SK-N-MC (cell line): ENCODE results near the gene TTLL13.
"Not testable (repeated sequence)": the region's sequence is repeated elsewhere in the genome, so short reads cannot be mapped to it uniquely, and the experiment has no call there.

ENCODE experiments used
- DNase-seq: peaks from one replicate; pipeline ENCODE4 v3.0.0-alpha.2; 2011; ENCODE audit warnings: low read depth, low spot score
- H3K27ac ChIP-seq: fragments of 200-600 bp; sonication (generic); 2 replicates; pipeline ENCODE4 v1.5.1; 2016; ENCODE audit warnings: mixed run types
- H3K36me3 ChIP-seq: fragments of 200-600 bp; sonication (generic); 2 replicates; pipeline ENCODE4 v1.6.1; 2017; ENCODE audit warnings: antibody characterized with exemption, low read length, mixed read lengths; ENCODE audit not compliant: insufficient read depth
- H3K4me3 ChIP-seq: fragments of 200-600 bp; sonication (generic); 2 replicates; pipeline ENCODE4 v1.5.1; 2016
- H3K9ac ChIP-seq: fragments of 200-600 bp; sonication (generic); 2 replicates; pipeline ENCODE4 v1.8.0; 2017; ENCODE audit warnings: mixed run types, mixed read lengths; ENCODE audit not compliant: insufficient read length
- H3K9me3 ChIP-seq: fragments of 200-600 bp; sonication (generic); 2 replicates; pipeline ENCODE4 v1.6.1; 2017; ENCODE audit warnings: low read depth, mild to moderate bottlenecking, antibody characterized with exemption, low read length, moderate library complexity, mixed read lengths
- EZH2 ChIP-seq: fragments of 200-600 bp; sonication (generic); IDR thresholded peaks from one replicate; pipeline ENCODE4 v1.6.1; 2017; ENCODE audit warnings: antibody characterized with exemption
- FOXP2 ChIP-seq: optimal IDR thresholded peaks from 2 replicates; pipeline ENCODE3; 2011; ENCODE audit warnings: mild to moderate bottlenecking, moderate library complexity; ENCODE audit not compliant: insufficient read depth; ENCODE audit errors: extremely low read length, control extremely low read depth
- POLR2AphosphoS5 ChIP-seq: IDR thresholded peaks from 2 replicates; pipeline ENCODE4 v1.6.1; 2012; ENCODE audit warnings: mild to moderate bottlenecking, low read depth, low read length, borderline replicate concordance

Gene TTLL13

DNA sequence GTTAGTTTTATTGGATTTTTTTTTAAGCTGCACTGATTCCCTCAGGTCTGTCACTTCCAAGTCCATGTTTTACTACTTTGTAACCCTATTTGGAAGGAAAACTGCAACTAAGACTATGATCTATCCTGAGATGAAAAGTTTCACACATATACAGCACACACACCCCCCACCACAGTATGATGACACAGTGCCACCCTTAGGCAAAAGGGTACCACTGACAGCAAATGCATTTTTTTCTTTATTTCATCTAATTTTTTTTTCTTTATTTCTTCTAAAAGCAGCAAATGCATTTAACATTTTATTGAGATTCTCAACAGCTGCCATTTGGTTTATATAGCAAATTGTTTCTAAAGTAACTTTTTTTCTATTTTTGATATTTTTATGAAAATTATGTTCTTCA is 37.3 kb downstream of the TTLL13 start:
- no peak for DNase-seq
- H3K9me3 ChIP-seq = no peaks in the 10 kb centered on the region
- H3K9ac ChIP-seq = no peak overlapping the region
- no peak overlapping the region for H3K27ac ChIP-seq
- TF ChIP-seq POLR2AphosphoS5 = no peak
- no peak for TF ChIP-seq FOXP2
- TF ChIP-seq EZH2 = no peak
- no peaks in the 10 kb centered on the region for H3K36me3 ChIP-seq
- no peak overlapping the region for H3K4me3 ChIP-seq

GRCh38 chr15:90287101-90287500 is 37.7 kb downstream of the TTLL13 start:
- no peak for DNase-seq
- no peak overlapping the region for H3K4me3 ChIP-seq
- no peak overlapping the region for H3K27ac ChIP-seq
- H3K36me3 ChIP-seq = no peaks in the 10 kb centered on the region
- H3K9me3 ChIP-seq = no peaks in the 10 kb centered on the region
- TF ChIP-seq POLR2AphosphoS5 (no peak), EZH2 (no peak), FOXP2 (no peak)
- no peak overlapping the region for H3K9ac ChIP-seq

GRCh38 chr15:90287946-90288345 is 38.6 kb downstream of the TTLL13 start:
- Histone ChIP-seq H3K36me3 (no peaks in the 10 kb centered on the region), H3K4me3 (no peak overlapping the region), H3K9me3 (no peaks in the 10 kb centered on the region), H3K27ac (no peak overlapping the region), H3K9ac (no peak overlapping the region)
- no peak for TF ChIP-seq POLR2AphosphoS5
- no peak for TF ChIP-seq EZH2
- no peak for TF ChIP-seq FOXP2
- no peak for DNase-seq

GRCh38 chr15:90291679-90292356 is 42.5 kb downstream of the TTLL13 start:
- DNase-seq = no peak
- H3K9me3 ChIP-seq = no peaks in the 10 kb centered on the region
- TF ChIP-seq EZH2 (no peak), POLR2AphosphoS5 (no peak), FOXP2 (no peak)
- H3K4me3 ChIP-seq = no peak overlapping the region
- H3K9ac ChIP-seq = no peak overlapping the region
- H3K27ac ChIP-seq = no peak overlapping the region
- H3K36me3 ChIP-seq = no peaks in the 10 kb centered on the region

DNA sequence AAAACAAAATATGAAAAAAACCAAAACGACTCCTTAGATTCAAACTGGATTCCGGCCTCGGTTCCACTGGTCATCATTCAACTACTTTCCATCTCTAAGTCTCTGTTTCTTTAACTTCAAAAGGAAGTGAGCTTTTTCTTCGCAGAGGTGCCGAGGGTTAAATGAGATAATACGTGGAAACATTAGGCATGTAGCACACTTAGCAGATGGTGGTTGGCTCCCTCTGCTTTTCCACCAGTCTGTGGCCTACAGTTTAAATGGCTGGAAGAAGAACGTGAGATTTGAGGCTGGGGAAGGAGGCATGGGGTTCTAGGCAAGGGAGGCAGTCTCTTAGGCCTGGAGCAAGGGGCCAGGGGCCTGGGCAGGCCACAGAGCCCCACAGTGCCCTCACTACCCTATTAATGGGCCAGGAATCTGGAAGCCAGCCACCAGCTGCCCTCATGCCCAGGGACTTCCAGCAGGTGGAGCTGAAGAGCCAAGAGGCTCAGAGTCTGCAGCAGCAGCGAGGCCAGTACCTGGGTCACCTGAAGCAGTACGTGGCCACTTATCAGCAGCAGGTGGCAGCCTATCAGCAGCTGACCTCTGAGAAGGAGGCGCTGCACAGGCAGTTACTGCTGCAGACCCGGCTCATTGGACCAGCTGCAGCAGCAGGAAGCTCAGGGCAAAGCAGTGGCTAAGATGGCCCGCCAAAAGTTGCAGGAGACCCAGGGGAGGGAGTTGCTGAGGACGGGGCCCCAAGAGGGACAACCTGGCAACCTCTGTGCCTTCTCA is 43.9 kb downstream of the TTLL13 start:
- H3K36me3 ChIP-seq, H3K4me3 ChIP-seq, H3K9ac ChIP-seq, H3K9me3 ChIP-seq, DNase-seq, H3K27ac ChIP-seq: not testable (repeated sequence)

DNA sequence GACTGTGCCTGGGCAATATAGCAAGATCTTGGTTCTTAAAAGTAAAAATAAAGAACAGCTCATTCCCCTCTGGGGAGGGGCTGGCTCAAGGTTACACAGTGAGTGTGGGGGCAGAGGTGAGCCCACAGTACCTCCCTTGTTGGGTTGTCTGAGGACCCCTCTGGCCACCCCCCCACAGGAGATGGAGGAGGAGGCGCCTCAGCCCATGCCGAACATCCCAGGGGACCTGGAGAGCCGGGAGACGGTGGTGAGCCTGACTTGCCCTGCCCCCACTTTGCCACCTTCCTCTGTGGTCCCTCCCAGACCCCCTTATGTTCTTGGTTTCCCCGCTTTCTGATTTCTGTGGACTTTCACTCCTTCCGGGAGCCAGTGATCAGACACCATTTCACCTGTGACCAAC is 44.8 kb downstream of the TTLL13 start:
- H3K4me3 ChIP-seq = no peak overlapping the region
- H3K36me3 ChIP-seq = no peaks in the 10 kb centered on the region
- no peak overlapping the region for H3K27ac ChIP-seq
- no peaks in the 10 kb centered on the region; the same call in 1 of the 2 replicates for H3K9me3 ChIP-seq
- no peak for DNase-seq
- TF ChIP-seq POLR2AphosphoS5 (no peak), FOXP2 (no peak), EZH2 (no peak)
- no peak overlapping the region for H3K9ac ChIP-seq

GRCh38 chr15:90294601-90295269 is 45.4 kb downstream of the TTLL13 start:
- no peaks in the 10 kb centered on the region for H3K36me3 ChIP-seq
- DNase-seq = no peak
- H3K4me3 ChIP-seq = no peak overlapping the region
- no peak overlapping the region for H3K27ac ChIP-seq
- no peak overlapping the region for H3K9ac ChIP-seq
- TF ChIP-seq FOXP2 = no peak
- TF ChIP-seq POLR2AphosphoS5 = no peak
- no peak for TF ChIP-seq EZH2
- no peaks in the 10 kb centered on the region; the same call in 1 of the 2 replicates for H3K9me3 ChIP-seq

GRCh38 chr15:90295270-90295648 is 45.9 kb downstream of the TTLL13 start:
- no peaks in the 10 kb centered on the region for H3K36me3 ChIP-seq
- no peak for TF ChIP-seq FOXP2
- no peak for TF ChIP-seq EZH2
- no peak for TF ChIP-seq POLR2AphosphoS5
- no peak overlapping the region for H3K9ac ChIP-seq
- no peak overlapping the region for H3K27ac ChIP-seq
- DNase-seq = no peak
- H3K4me3 ChIP-seq = no peak overlapping the region
- H3K9me3 ChIP-seq = no peaks in the 10 kb centered on the region; the same call in 1 of the 2 replicates

DNA sequence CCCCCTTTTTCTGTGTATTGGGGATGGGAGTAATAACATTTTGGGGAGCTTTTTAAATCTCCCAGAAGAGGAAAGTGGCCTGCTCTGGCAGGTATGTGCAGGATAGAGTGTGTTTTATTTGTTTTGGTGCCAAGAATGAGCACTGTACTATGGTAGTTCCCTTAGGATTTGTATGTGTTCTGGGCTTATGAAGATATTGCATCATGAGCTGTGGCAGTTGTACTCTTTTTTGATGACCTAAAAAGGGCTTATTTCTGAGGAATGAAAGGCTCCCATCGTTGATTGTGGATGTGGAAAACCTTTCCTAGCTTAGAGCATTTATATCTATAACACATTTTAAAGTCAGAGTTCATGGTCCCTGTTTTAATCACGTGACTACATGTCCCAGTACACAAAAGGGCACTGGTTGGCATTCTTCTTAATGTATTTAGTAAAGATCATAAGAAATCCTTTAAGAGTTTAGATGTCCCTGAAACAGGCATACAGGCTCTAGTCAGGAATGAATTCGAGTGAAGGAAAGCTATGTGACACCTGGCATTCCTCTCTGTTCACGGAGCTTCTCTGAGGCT is 47.0 kb downstream of the TTLL13 start:
- not testable (repeated sequence) for H3K36me3 ChIP-seq, DNase-seq, H3K9ac ChIP-seq, H3K4me3 ChIP-seq, H3K9me3 ChIP-seq, H3K27ac ChIP-seq
